ENCODE results near the gene CNTNAP5.

GRCh38 chr2:124536591-124536990 lies 511.5 kb downstream of the CNTNAP5 start:
- TF ChIP-seq, protein P1, sequence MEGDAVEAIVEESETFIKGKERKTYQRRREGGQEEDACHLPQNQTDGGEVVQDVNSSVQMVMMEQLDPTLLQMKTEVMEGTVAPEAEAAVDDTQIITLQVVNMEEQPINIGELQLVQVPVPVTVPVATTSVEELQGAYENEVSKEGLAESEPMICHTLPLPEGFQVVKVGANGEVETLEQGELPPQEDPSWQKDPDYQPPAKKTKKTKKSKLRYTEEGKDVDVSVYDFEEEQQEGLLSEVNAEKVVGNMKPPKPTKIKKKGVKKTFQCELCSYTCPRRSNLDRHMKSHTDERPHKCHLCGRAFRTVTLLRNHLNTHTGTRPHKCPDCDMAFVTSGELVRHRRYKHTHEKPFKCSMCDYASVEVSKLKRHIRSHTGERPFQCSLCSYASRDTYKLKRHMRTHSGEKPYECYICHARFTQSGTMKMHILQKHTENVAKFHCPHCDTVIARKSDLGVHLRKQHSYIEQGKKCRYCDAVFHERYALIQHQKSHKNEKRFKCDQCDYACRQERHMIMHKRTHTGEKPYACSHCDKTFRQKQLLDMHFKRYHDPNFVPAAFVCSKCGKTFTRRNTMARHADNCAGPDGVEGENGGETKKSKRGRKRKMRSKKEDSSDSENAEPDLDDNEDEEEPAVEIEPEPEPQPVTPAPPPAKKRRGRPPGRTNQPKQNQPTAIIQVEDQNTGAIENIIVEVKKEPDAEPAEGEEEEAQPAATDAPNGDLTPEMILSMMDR (conservative IDR thresholded peaks at IDR 0.05 in 1 of 2, IDR thresholded peaks at IDR 0.05 in 1 of 2; ENCODE audit: extremely low read depth in 1 of 2, insufficient read depth in 1 of 2, low read depth in 1 of 2, low read length in 2 of 2): no peak
- no peak for TF ChIP-seq EZH2 (IDR thresholded peaks at IDR 0.05; ENCODE audit: borderline replicate concordance, low read length)

Measured in mammary epithelial cell (primary cell).